GM18867 (cell line): ENCODE measurements around the gene MPDZ.

Experiments used
- ATAC-seq: cut with Tn5 transposase; IDR thresholded peaks from one replicate; pipeline ENCODE4 v1.9.1; 2021; ENCODE audit warnings: mild to moderate bottlenecking, moderate library complexity; ENCODE audit not compliant: unreplicated experiment

Gene MPDZ

GRCh38 chr9:13142776-13143175 lies 136.7 kb downstream of the MPDZ start:
- no peak for ATAC-seq

- ATAC-seq, result no peak
Observed at GRCh38 chr9:13141629-13142028, 137.9 kb downstream of the MPDZ start.

- ATAC-seq, result no peak
Observed at GRCh38 chr9:13140843-13141592, 138.5 kb downstream of the MPDZ start.

- ATAC-seq, result no peak
Observed at GRCh38 chr9:13139641-13140171, 139.8 kb downstream of the MPDZ start.

GRCh38 chr9:13137426-13137825 lies 142.1 kb downstream of the MPDZ start:
- ATAC-seq, result no peak

GRCh38 chr9:13131991-13132390 lies 147.5 kb downstream of the MPDZ start:
- ATAC-seq, result no peak

- ATAC-seq, result no peak
Observed at GRCh38 chr9:13131416-13131815, 148.1 kb downstream of the MPDZ start.

GRCh38 chr9:13128266-13128860 lies 151.1 kb downstream of the MPDZ start:
- ATAC-seq, result no peak

- no peak for ATAC-seq
Observed at GRCh38 chr9:13127131-13127530, 152.4 kb downstream of the MPDZ start.

GRCh38 chr9:13125261-13125660 lies 154.2 kb downstream of the MPDZ start:
- ATAC-seq, result no peak

- no peak for ATAC-seq
Observed at GRCh38 chr9:13122756-13123369, 156.6 kb downstream of the MPDZ start.

GRCh38 chr9:13118313-13118712 lies 161.2 kb downstream of the MPDZ start:
- ATAC-seq, result no peak

GRCh38 chr9:13116292-13116691 lies 163.2 kb downstream of the MPDZ start:
- no peak for ATAC-seq

GRCh38 chr9:13113751-13114150 lies 165.7 kb downstream of the MPDZ start:
- no peak for ATAC-seq

GRCh38 chr9:13113216-13113615 lies 166.3 kb downstream of the MPDZ start:
- no peak for ATAC-seq

- no peak for ATAC-seq
Observed at GRCh38 chr9:13111778-13112177, 167.7 kb downstream of the MPDZ start.

GRCh38 chr9:13110766-13111417 lies 168.6 kb downstream of the MPDZ start:
- no peak for ATAC-seq

- no peak for ATAC-seq
Observed at GRCh38 chr9:13109781-13110180, 169.7 kb downstream of the MPDZ start.

- ATAC-seq, result no peak
Observed at GRCh38 chr9:13107008-13107407, 172.5 kb downstream of the MPDZ start.

- no peak for ATAC-seq
Observed at GRCh38 chr9:13100914-13101572, 178.4 kb downstream of the MPDZ start.

GRCh38 chr9:13095056-13095455 lies 184.4 kb downstream of the MPDZ start:
- ATAC-seq, result no peak
